Bronchial epithelial cell (primary cell): ENCODE data around the gene SLC35F3. TPM values are rescaled to one million over a fixed set of nuclear protein-coding genes. Genes with fewer than 3 reads are reported as not detected.
"Not testable (repeated sequence)": the region's sequence is repeated elsewhere in the genome, so short reads cannot be mapped to it uniquely, and the experiment has no call there.

Source experiments
- DNase-seq: peaks from one replicate; pipeline ENCODE4 v3.0.0-alpha.2; 2010; ENCODE audit warnings: low read depth
- FAIRE-seq: peaks from 2 replicates; lab custom pipeline; 2011; peaks lifted over from hg19 to GRCh38; lab: Jason Lieb, UNC
- H3K27me3 ChIP-seq: 2 replicates; pipeline ENCODE4 v1.5.1; 2011; ENCODE audit warnings: low read length; ENCODE audit not compliant: control insufficient read depth, insufficient read depth
- H3K36me3 ChIP-seq: 2 replicates; pipeline ENCODE4 v1.5.1; 2011; ENCODE audit warnings: low read length; ENCODE audit not compliant: control insufficient read depth, insufficient read depth
- H3K4me3 ChIP-seq: 2 replicates; pipeline ENCODE4 v1.5.1; 2011; ENCODE audit warnings: mild to moderate bottlenecking, low read depth, low read length, control low read depth
- total RNA-seq: library from RNA; depleted of rRNA; stranded (reverse); fragments of >200 nt; gene quantifications from 2 replicates; pipeline ENCODE4 v1.2.1, GENCODE V29; 2014
- TF ChIP-seq, protein P1 (sequence below): IDR thresholded peaks from 2 replicates; pipeline ENCODE4 v1.5.1; 2011; ENCODE audit warnings: mild to moderate bottlenecking, moderate library complexity, low read length, control low read depth, inconsistent platforms; ENCODE audit not compliant: insufficient read depth, severe bottlenecking

The SLC35F3 gene
- total RNA-seq, 1 donor from 2014 or later = 0.79 TPM

DNA sequence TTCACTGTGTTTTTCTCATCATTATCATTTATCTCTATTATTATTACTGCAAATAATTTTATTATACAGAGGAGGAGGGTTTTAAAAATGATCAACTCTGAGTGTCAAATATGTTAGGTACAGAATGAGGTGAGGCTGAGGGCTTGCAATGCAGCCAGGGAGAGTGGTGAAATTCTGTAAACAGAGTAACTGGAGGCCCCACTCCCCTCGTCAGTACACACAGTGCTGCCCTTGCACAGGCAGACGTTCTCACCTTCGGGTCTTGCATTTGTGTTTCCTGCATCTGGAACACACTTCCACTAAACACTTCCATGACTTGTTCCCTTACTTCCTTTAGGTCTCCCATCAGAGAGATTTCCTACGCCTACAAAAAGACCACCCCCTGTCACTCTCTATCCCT is 444.5 kb downstream of the SLC35F3 start:
- no peak for FAIRE-seq
- Histone ChIP-seq H3K36me3 (no peaks in the 10 kb centered on the region), H3K27me3 (no peaks in the 10 kb centered on the region), H3K4me3 (no peak overlapping the region)
- TF ChIP-seq, protein P1, sequence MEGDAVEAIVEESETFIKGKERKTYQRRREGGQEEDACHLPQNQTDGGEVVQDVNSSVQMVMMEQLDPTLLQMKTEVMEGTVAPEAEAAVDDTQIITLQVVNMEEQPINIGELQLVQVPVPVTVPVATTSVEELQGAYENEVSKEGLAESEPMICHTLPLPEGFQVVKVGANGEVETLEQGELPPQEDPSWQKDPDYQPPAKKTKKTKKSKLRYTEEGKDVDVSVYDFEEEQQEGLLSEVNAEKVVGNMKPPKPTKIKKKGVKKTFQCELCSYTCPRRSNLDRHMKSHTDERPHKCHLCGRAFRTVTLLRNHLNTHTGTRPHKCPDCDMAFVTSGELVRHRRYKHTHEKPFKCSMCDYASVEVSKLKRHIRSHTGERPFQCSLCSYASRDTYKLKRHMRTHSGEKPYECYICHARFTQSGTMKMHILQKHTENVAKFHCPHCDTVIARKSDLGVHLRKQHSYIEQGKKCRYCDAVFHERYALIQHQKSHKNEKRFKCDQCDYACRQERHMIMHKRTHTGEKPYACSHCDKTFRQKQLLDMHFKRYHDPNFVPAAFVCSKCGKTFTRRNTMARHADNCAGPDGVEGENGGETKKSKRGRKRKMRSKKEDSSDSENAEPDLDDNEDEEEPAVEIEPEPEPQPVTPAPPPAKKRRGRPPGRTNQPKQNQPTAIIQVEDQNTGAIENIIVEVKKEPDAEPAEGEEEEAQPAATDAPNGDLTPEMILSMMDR = no peak
- DNase-seq = no peak

DNA sequence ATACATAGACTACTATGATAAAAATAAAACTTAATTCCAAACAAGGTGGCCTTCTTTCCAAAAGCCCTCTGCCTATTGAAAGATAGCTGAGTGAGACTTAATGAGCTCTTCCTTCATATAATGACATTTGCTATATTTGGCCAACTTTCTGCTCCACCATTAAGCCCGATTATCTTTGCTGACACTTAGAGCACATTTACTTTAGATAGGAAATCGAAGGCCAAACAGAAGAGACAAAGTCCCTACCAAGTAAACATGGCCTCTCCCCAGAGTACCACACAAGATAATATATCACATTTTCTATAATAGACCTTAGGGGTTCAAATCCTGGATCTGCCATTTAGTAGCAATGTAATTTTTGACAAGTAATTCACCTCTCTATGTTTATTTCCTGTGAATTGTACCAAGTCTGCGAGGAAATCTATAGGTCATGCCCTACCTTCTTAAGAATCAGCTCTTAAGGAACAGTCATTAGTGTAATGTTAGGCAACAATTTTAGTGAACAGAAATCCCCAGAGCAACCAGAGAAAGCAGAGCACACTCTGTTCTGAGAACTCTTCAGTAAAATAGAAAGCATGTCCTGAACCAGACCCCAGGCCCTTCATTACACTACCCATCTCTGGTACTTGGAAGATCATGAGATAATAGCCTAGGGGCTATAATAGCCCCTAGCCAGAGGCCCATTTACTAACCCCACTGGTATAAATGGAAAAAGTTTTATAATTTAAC is 451.5 kb downstream of the SLC35F3 start:
- FAIRE-seq = no peak

DNA sequence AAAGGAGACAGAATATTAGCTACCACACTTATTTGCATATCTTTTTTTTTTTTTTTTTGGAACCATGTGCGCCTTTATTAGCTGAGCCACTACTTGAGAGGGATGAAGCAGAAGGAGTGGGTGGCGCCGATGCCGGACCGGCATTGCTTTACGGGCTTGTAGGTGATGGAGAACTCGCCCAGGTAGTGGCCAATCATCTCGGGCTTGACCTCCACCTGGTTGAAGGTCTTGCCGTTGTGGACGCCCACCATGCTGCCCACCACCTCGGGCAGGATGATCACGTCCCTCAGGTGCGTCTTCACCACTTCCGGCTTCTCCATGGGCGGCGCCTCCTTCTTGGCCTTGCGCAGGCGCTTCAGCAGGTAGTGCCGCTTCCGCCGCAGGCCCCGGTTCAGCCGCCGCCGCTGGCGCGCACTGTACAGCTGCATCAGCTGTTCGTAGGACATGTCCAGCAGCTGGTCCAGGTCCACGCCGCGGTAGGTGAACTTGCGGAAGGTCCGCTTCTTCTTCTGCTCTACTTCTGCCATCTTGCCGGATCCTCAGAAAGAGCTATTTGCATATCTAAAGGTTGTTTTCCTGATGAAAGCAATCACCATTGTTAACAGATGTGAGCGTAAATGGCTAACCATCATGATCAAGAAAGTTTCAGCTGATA is 452.3 kb downstream of the SLC35F3 start:
- H3K27me3 ChIP-seq, FAIRE-seq, H3K36me3 ChIP-seq: not testable (repeated sequence)
- DNase-seq = peak; percentile 43
- peak overlapping the region; percentile 40 for H3K4me3 ChIP-seq

More for the DNA sequence above, 451.5 kb downstream of the SLC35F3 start:
- TF ChIP-seq, protein P1 = no peak
- DNase-seq = no peak
- Histone ChIP-seq H3K4me3 (no peak overlapping the region), H3K36me3 (no peaks in the 10 kb centered on the region), H3K27me3 (no peaks in the 10 kb centered on the region)

DNA sequence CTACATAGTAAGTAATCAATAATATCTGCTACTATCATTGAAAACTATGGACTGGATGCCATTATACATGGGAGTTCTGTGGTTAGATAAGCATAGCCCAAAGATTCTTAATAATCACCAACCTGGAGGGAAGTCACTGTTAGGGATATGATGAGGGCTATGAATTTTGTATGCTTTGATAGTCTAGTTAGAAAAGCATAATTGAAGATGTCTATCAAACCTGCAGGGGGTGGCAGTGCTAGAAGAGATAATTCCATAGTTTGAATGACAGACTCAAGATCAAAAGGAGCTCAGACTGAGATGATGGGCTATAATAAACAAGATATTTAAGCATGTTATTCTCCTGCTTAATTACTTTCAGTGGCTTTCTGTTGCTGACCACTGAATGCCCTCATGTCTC is 453.4 kb downstream of the SLC35F3 start:
- FAIRE-seq (no peak), DNase-seq (no peak)
- TF ChIP-seq, protein P1 = no peak
- H3K4me3 ChIP-seq = no peak overlapping the region
- no peaks in the 10 kb centered on the region for H3K36me3 ChIP-seq
- no peaks in the 10 kb centered on the region for H3K27me3 ChIP-seq

DNA sequence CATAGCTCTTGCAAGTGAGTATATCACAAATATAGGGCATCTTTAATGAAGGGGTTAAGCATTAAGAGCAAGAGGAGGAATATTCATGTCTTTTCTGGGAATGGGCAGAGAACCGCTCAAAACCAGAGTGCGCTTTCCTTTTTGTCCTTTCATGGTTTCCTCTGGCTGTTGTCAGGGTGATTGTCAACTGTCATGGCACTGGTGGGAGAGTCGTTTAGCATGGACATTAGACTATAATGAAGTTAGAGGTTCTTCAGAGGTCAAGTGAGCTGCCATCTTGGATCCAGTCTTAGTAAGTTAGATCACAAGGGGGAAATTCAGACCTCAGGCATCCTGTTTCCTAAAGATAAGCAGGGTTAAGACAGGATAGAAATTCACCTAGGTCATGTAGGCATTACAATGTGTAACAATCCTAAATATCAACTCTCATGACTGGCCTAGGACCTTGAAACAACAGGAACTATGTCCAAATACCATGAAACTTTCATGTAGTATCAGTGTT is 456.7 kb downstream of the SLC35F3 start:
- no peaks in the 10 kb centered on the region for H3K27me3 ChIP-seq
- H3K4me3 ChIP-seq = no peak overlapping the region
- no peak for FAIRE-seq
- H3K36me3 ChIP-seq = no peaks in the 10 kb centered on the region
- DNase-seq = no peak
- TF ChIP-seq, protein P1 = no peak

DNA sequence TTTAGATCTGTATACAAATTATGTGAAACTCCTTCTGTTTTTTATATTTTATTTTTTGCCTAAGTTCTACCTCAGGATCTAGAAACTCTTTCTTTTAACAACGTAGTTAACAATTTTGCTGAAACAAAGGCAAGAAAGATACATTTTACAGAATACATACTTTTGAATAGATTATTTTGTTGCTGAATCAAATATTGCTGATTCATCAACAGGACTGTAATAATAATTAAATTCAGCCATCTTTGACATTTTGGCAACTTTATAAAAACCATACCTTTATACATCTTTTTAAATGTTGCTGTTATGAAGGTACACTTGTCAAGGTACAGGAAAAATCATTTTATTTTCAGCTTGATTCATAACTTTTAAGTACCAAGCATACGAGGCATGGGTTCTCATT is 458.1 kb downstream of the SLC35F3 start:
- Histone ChIP-seq H3K4me3 (no peak overlapping the region), H3K36me3 (no peaks in the 10 kb centered on the region), H3K27me3 (no peaks in the 10 kb centered on the region)
- DNase-seq = no peak
- TF ChIP-seq, protein P1 = no peak
- no peak for FAIRE-seq
